HepG2 (cell line): ENCODE results near the gene KCTD16. TPM values are rescaled to one million over a fixed set of nuclear protein-coding genes. Genes with fewer than 3 reads are reported as not detected.

Source experiments
- ATAC-seq: fragments of 200-7000 bp; cut with Tn5 transposase; 3 replicates; pipeline ENCODE4 v1.9.1; 2020; ENCODE audit warnings: mild to moderate bottlenecking, moderate library complexity
- BruUV-seq: library from RNA; stranded (reverse); fragments of 400-500 nt; replicated peaks from 2 replicates; lab custom pipeline; 2021; lab: Mats Ljungman, UMichigan
- CTCF ChIA-PET: fragments of 300-600 bp; formaldehyde crosslinking; extraction: SDS; loops from one replicate; lab custom pipeline; 2021; ENCODE audit warnings: low total read pairs, inconsistent platforms, low intra/inter-chr PET ratio; lab: Yijun Ruan, JAX
- POLR2A ChIA-PET: fragments of 350-600 bp; sonication (Branson Sonifier 250); formaldehyde crosslinking; loops from one replicate; lab custom pipeline; 2020; ENCODE audit warnings: antibody characterized with exemption, inconsistent platforms; lab: Yijun Ruan, JAX
- DNase-seq: peaks from one replicate; pipeline ENCODE4 v3.0.0-alpha.2; 2015; ENCODE audit warnings: low spot score
- FAIRE-seq: peaks from 3 replicates; lab custom pipeline; 2011; peaks lifted over from hg19 to GRCh38; lab: Jason Lieb, UNC
- H2AFZ ChIP-seq: one replicate; pipeline ENCODE4 v1.6.1; 2011; ENCODE audit warnings: low read length, inconsistent platforms
- H3K27ac ChIP-seq: fragments of 300-600 bp; 3 replicates; pipeline ENCODE4 v1.8.0; 2011; ENCODE audit warnings: mixed run types, mild to moderate bottlenecking, mixed read lengths, low read length, inconsistent platforms; ENCODE audit not compliant: insufficient read depth; ENCODE audit errors: extremely low read length
- H3K27me3 ChIP-seq, 2 experiments: fragments of 200-600 bp in 1 of 2; 2 replicates in 1 of 2; 3 replicates in 1 of 2; pipeline versions ENCODE4 v1.6.0 to v1.8.0; 2011; ENCODE audit warnings: low read length in 2 of 2, mild to moderate bottlenecking in 2 of 2, moderate library complexity in 2 of 2, inconsistent platforms in 1 of 2; ENCODE audit not compliant: insufficient read depth in 2 of 2, control insufficient read depth in 1 of 2
- H3K36me3 ChIP-seq, 2 experiments: fragments of 200-600 bp in 1 of 2; replicated peaks in 1 of 2; 2 replicates in 1 of 2; 3 replicates in 1 of 2; pipeline versions ENCODE4 v1.5.1 to v1.8.0; 2011; ENCODE audit warnings: low read length in 2 of 2, inconsistent platforms in 1 of 2; ENCODE audit not compliant: insufficient read depth in 2 of 2, control insufficient read depth in 1 of 2
- H3K4me1 ChIP-seq: 2 replicates; pipeline ENCODE4 v1.5.1; 2012; ENCODE audit warnings: low read length, inconsistent platforms; ENCODE audit not compliant: insufficient read depth
- H3K4me2 ChIP-seq: 2 replicates; pipeline ENCODE4 v1.6.0; 2011; ENCODE audit warnings: low read depth, low read length, inconsistent platforms
- H3K4me3 ChIP-seq, 3 experiments: fragments of 200-600 bp in 1 of 3; sonication (generic), shearing (Covaris generic) in 1 of 3; replicated peaks in 1 of 3; 2 replicates each; pipeline ENCODE4 v1.5.1; 2011 to 2016; ENCODE audit warnings: low read length in 3 of 3, inconsistent platforms in 2 of 3, low read depth in 2 of 3, mild to moderate bottlenecking in 2 of 3, control low read depth in 1 of 3, mixed read lengths in 1 of 3; ENCODE audit not compliant: insufficient read depth in 1 of 3
- H3K79me2 ChIP-seq: one replicate; pipeline ENCODE4 v1.6.1; 2011; ENCODE audit warnings: low read length, inconsistent platforms; ENCODE audit not compliant: insufficient read depth
- H3K9ac ChIP-seq: 2 replicates; pipeline ENCODE4 v1.6.0; 2011; ENCODE audit warnings: mild to moderate bottlenecking, low read depth, low read length, inconsistent platforms; ENCODE audit not compliant: insufficient read depth
- H3K9me3 ChIP-seq: 2 replicates; pipeline ENCODE4 v1.5.1; 2012; ENCODE audit warnings: mild to moderate bottlenecking, low read length
- H4K20me1 ChIP-seq: 2 replicates; pipeline ENCODE4 v1.6.0; 2011; ENCODE audit warnings: inconsistent platforms, mild to moderate bottlenecking, low read length, moderate library complexity; ENCODE audit not compliant: insufficient read depth
- FOSL1 ChIP-seq: sonication (generic); formaldehyde crosslinking; IDR thresholded peaks from 2 replicates; pipeline ENCODE4 v1.9.0; 2021; ENCODE audit warnings: missing genetic modification reagents, borderline replicate concordance
- HMG20B ChIP-seq: conservative IDR thresholded peaks from 2 replicates; pipeline ENCODE4 v1.6.1; 2016; ENCODE audit warnings: missing genetic modification reagents, missing compliant biosample characterization
- ZBTB3 ChIP-seq: sonication (generic); formaldehyde crosslinking; IDR thresholded peaks from 2 replicates; pipeline ENCODE4 v1.4.0; 2020; ENCODE audit warnings: low read depth, mild to moderate bottlenecking, moderate library complexity, missing genetic modification reagents, borderline replicate concordance
- ZFP82 ChIP-seq: sonication (generic); formaldehyde crosslinking; IDR thresholded peaks from 2 replicates; pipeline ENCODE4 v1.5.1; 2020; ENCODE audit warnings: mild to moderate bottlenecking, missing genetic modification reagents, borderline replicate concordance
- ZNF274 ChIP-seq: sonication (generic); formaldehyde crosslinking; IDR thresholded peaks from 2 replicates; pipeline ENCODE4 v1.5.1; 2020; ENCODE audit warnings: mild to moderate bottlenecking, missing genetic modification reagents
- WGBS: methylation state at CpG from one replicate; pipeline ENCODE4 v1.1.6; 2017; ENCODE audit warnings: low lambda C conversion rate; 5-methylcytosine and 5-hydroxymethylcytosine counted together
- in situ Hi-C: cut with HindIII; loops from 2 replicates; pipeline ENCODE4 v1.10.0; 2017; ENCODE audit warnings: low pct_unique_long_range_greater_than_20kb; ENCODE audit not compliant: extremely low pct_ligation_motif_present
- intact Hi-C: fragments of 100-400 bp; cut with micrococcal nuclease; formaldehyde crosslinking; loops from one replicate; pipeline ENCODE4 v1.10.0; 2022; ENCODE audit not compliant: unreplicated experiment
- polyA plus RNA-seq, 8 experiments: library from polyadenylated mRNA; depleted of rRNA in 3 of 8; stranded (reverse) in 7 of 8; unstranded in 1 of 8; fragments of >200 nt; fragmentation: Illumina TruSeq in 4 of 8; extraction: Trizol in 4 of 8; gene quantifications; 2 replicates each; pipeline versions ENCODE4 v1.2.1 to v1.2.3, GENCODE V29; 2011 to 2016; ENCODE audit warnings: low read depth in 4 of 8, missing spikeins in 1 of 8, mixed read lengths in 1 of 8; ENCODE audit not compliant: insufficient read depth in 1 of 8
- total RNA-seq, 5 experiments: library from RNA; depleted of rRNA; stranded (reverse); fragments of >200 nt; fragmentation: Illumina TruSeq; extraction: Trizol; gene quantifications; 2 replicates each; pipeline ENCODE4 v1.2.3, GENCODE V29; 2016; ENCODE audit warnings: low read depth in 1 of 5
- TF ChIP-seq, protein P1 (sequence below): sonication (generic); formaldehyde crosslinking; IDR thresholded peaks from 2 replicates; pipeline ENCODE4 v1.4.0; 2020; ENCODE audit warnings: mild to moderate bottlenecking, missing genetic modification reagents
- TF ChIP-seq, protein P2 (sequence below): sonication (generic); formaldehyde crosslinking; IDR thresholded peaks from 2 replicates; pipeline ENCODE4 v1.4.0; 2020; ENCODE audit warnings: missing genetic modification reagents

The KCTD16 gene
- total and polyA plus RNA-seq, 2 of the 13 experiments (the other 11 are each of a cell fraction or from before 2014, with no cell fraction given), result 0.02 to 0.09 TPM

DNA sequence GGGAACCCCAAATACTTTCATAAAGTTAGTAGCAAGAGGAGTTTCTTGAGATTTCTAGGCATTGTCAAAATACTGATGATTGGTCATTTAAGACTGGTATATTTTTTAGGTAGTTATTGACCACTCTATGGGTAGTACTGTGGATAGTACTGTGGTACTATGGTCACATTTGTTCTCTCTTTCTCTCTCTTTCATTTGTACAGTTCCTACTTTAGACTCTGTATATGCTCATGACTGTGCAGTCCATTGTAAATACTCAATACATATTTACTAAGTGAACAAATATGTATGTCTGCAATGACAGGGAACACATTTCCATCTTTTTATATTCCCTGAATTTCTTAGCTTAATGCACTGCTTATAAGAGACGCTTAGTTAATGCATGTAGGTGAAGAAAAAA, 215.6 kb downstream of the KCTD16 start:
- CTCF ChIA-PET, result no interaction called here
- Histone ChIP-seq H3K4me3 (no peak overlapping the region), H4K20me1 (no peaks in the 10 kb centered on the region), H3K4me1 (no peaks in the 10 kb centered on the region), H2AFZ (no peak overlapping the region), H3K9ac (no peak overlapping the region), H3K36me3 (no peaks in the 10 kb centered on the region), H3K79me2 (no peaks in the 10 kb centered on the region), H3K9me3 (no peaks in the 10 kb centered on the region), H3K4me2 (no peak overlapping the region), H3K27me3 (no peaks in the 10 kb centered on the region), H3K27ac (no peak overlapping the region)
- intact Hi-C loops, result no loop called here
- POLR2A ChIA-PET, result no interaction called here
- DNase-seq (no peak), FAIRE-seq (no peak), ATAC-seq (no peak)
- in situ Hi-C loops, result no loop called here
- WGBS, result 0% methylated on average over 1 of the region's 1 CpG
- no TSS peak for BruUV-seq
- TF ChIP-seq FOSL1 (CRISPR knock-in tag), result no peak
- no peak for TF ChIP-seq HMG20B
- TF ChIP-seq ZBTB3 (CRISPR knock-in tag), result no peak
- no peak for TF ChIP-seq ZFP82 (CRISPR knock-in tag)
- no peak for TF ChIP-seq ZNF274 (CRISPR knock-in tag)
- TF ChIP-seq, protein P1, sequence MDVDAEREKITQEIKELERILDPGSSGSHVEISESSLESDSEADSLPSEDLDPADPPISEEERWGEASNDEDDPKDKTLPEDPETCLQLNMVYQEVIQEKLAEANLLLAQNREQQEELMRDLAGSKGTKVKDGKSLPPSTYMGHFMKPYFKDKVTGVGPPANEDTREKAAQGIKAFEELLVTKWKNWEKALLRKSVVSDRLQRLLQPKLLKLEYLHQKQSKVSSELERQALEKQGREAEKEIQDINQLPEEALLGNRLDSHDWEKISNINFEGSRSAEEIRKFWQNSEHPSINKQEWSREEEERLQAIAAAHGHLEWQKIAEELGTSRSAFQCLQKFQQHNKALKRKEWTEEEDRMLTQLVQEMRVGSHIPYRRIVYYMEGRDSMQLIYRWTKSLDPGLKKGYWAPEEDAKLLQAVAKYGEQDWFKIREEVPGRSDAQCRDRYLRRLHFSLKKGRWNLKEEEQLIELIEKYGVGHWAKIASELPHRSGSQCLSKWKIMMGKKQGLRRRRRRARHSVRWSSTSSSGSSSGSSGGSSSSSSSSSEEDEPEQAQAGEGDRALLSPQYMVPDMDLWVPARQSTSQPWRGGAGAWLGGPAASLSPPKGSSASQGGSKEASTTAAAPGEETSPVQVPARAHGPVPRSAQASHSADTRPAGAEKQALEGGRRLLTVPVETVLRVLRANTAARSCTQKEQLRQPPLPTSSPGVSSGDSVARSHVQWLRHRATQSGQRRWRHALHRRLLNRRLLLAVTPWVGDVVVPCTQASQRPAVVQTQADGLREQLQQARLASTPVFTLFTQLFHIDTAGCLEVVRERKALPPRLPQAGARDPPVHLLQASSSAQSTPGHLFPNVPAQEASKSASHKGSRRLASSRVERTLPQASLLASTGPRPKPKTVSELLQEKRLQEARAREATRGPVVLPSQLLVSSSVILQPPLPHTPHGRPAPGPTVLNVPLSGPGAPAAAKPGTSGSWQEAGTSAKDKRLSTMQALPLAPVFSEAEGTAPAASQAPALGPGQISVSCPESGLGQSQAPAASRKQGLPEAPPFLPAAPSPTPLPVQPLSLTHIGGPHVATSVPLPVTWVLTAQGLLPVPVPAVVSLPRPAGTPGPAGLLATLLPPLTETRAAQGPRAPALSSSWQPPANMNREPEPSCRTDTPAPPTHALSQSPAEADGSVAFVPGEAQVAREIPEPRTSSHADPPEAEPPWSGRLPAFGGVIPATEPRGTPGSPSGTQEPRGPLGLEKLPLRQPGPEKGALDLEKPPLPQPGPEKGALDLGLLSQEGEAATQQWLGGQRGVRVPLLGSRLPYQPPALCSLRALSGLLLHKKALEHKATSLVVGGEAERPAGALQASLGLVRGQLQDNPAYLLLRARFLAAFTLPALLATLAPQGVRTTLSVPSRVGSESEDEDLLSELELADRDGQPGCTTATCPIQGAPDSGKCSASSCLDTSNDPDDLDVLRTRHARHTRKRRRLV, result no peak
- TF ChIP-seq, protein P2, sequence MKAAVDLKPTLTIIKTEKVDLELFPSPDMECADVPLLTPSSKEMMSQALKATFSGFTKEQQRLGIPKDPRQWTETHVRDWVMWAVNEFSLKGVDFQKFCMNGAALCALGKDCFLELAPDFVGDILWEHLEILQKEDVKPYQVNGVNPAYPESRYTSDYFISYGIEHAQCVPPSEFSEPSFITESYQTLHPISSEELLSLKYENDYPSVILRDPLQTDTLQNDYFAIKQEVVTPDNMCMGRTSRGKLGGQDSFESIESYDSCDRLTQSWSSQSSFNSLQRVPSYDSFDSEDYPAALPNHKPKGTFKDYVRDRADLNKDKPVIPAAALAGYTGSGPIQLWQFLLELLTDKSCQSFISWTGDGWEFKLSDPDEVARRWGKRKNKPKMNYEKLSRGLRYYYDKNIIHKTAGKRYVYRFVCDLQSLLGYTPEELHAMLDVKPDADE (CRISPR knock-in tag), result no peak
